ENCODE results near the gene CD19.
"Not testable (repeated sequence)": the region's sequence is repeated elsewhere in the genome, so short reads cannot be mapped to it uniquely, and the experiment has no call there.

The CD19 gene

GRCh38 chr16:28931801-28932225 is at the start of gene CD19:
Gene CD19 (plus strand): TSS chr16:28931971. CDS start chr16:28932001, 30 bp downstream.
- DNase-seq, result no peak

GRCh38 chr16:28882551-28883160 is 49.1 kb upstream of the CD19 start:
- DNase-seq, result peak; percentile 53

- DNase-seq, result no peak
Observed at GRCh38 chr16:28883221-28883996, 48.4 kb upstream of the CD19 start.

GRCh38 chr16:28884045-28884444 is 47.7 kb upstream of the CD19 start:
- no peak for DNase-seq

GRCh38 chr16:28886945-28887344 is 44.8 kb upstream of the CD19 start:
- no peak for DNase-seq

- not testable (repeated sequence) for DNase-seq
Observed at GRCh38 chr16:28890355-28890754, 41.4 kb upstream of the CD19 start.

- no peak for DNase-seq
Observed at GRCh38 chr16:28891964-28892890, 39.5 kb upstream of the CD19 start.

- DNase-seq, result no peak
Observed at GRCh38 chr16:28893291-28893690, 38.5 kb upstream of the CD19 start.

- DNase-seq, result no peak
Observed at GRCh38 chr16:28895609-28896008, 36.2 kb upstream of the CD19 start.

GRCh38 chr16:28897826-28898225 is 33.9 kb upstream of the CD19 start:
- DNase-seq, result no peak

- DNase-seq, result no peak
Observed at GRCh38 chr16:28898266-28898665, 33.5 kb upstream of the CD19 start.

GRCh38 chr16:28898942-28899341 is 32.8 kb upstream of the CD19 start:
- DNase-seq, result no peak

GRCh38 chr16:28899882-28900590 is 31.7 kb upstream of the CD19 start:
- no peak for DNase-seq

- no peak for DNase-seq
Observed at GRCh38 chr16:28900601-28901000, 31.2 kb upstream of the CD19 start.

GRCh38 chr16:28901862-28902261 is 29.9 kb upstream of the CD19 start:
- no peak for DNase-seq

- no peak for DNase-seq
Observed at GRCh38 chr16:28902909-28903308, 28.9 kb upstream of the CD19 start.

- DNase-seq, result no peak
Observed at GRCh38 chr16:28903344-28904042, 28.3 kb upstream of the CD19 start.

GRCh38 chr16:28904363-28904762 is 27.4 kb upstream of the CD19 start:
- DNase-seq, result no peak

- no peak for DNase-seq
Observed at GRCh38 chr16:28904828-28905227, 26.9 kb upstream of the CD19 start.

GRCh38 chr16:28905229-28905754 is 26.5 kb upstream of the CD19 start:
- no peak for DNase-seq

- DNase-seq, result no peak
Observed at GRCh38 chr16:28905800-28906372, 25.9 kb upstream of the CD19 start.

All from right hindlimb (tissue), 1 donor.